GM12865 (cell line): Measurements from ENCODE around the gene RNU2-1.
"Not testable (repeated sequence)": the region's sequence is repeated elsewhere in the genome, so short reads cannot be mapped to it uniquely, and the experiment has no call there.

Experiments used
- DNase-seq: peaks from one replicate; pipeline ENCODE4 v3.0.0; 2010; ENCODE audit warnings: low read depth
- H3K4me3 ChIP-seq: 2 replicates; pipeline ENCODE4 v1.5.1; 2011; ENCODE audit warnings: mild to moderate bottlenecking, low read depth, low read length, control low read depth
- CTCF ChIP-seq: IDR thresholded peaks from 2 replicates; pipeline ENCODE4 v1.5.1; 2011; ENCODE audit warnings: low read length, control low read depth, low read depth, inconsistent platforms; ENCODE audit not compliant: insufficient read depth; ENCODE audit errors: missing control alignments

RNU2-1 gene

GRCh38 chr17:43233877-43234276 lies at the start of gene RNU2-1:
RNU2-1 (minus strand) TSS chr17:43233977.
- H3K4me3 ChIP-seq, DNase-seq: not testable (repeated sequence)

- DNase-seq, H3K4me3 ChIP-seq: not testable (repeated sequence)
Observed at GRCh38 chr17:43272914-43273313, 39.1 kb upstream of the RNU2-1 start.

- DNase-seq, H3K4me3 ChIP-seq: not testable (repeated sequence)
Observed at GRCh38 chr17:43272483-43272882, 38.7 kb upstream of the RNU2-1 start.

GRCh38 chr17:43270552-43271504 lies 37.1 kb upstream of the RNU2-1 start:
- DNase-seq, H3K4me3 ChIP-seq: not testable (repeated sequence)

- not testable (repeated sequence) for H3K4me3 ChIP-seq, DNase-seq
Observed at GRCh38 chr17:43246456-43246855, 12.7 kb upstream of the RNU2-1 start.

GRCh38 chr17:43240596-43241352 lies 7.0 kb upstream of the RNU2-1 start:
- H3K4me3 ChIP-seq, DNase-seq: not testable (repeated sequence)

GRCh38 chr17:43239597-43239996 lies 5.8 kb upstream of the RNU2-1 start:
- DNase-seq, result not testable (repeated sequence)

GRCh38 chr17:43233263-43233662 lies 514 bp downstream of the RNU2-1 start:
- not testable (repeated sequence) for H3K4me3 ChIP-seq

More at GRCh38 chr17:43239597-43239996, 5.8 kb upstream of the RNU2-1 start:
- not testable (repeated sequence) for H3K4me3 ChIP-seq

GRCh38 chr17:43232021-43232699 lies 1.6 kb downstream of the RNU2-1 start:
- not testable (repeated sequence) for DNase-seq, H3K4me3 ChIP-seq

More at GRCh38 chr17:43233263-43233662, 514 bp downstream of the RNU2-1 start:
- DNase-seq, result not testable (repeated sequence)

- not testable (repeated sequence) for H3K4me3 ChIP-seq, DNase-seq
Observed at GRCh38 chr17:43231205-43232020, 2.4 kb downstream of the RNU2-1 start.

GRCh38 chr17:43228020-43228782 lies 5.6 kb downstream of the RNU2-1 start, which contains the start of gene CCDC200:
CCDC200 (minus strand) TSS chr17:43228623; CDS start chr17:43228554, 69 bp downstream.
- not testable (repeated sequence) for H3K4me3 ChIP-seq, DNase-seq

GRCh38 chr17:43226393-43226792 lies 7.4 kb downstream of the RNU2-1 start:
- DNase-seq, result no peak
- no peak for TF ChIP-seq CTCF
- no peak overlapping the region for H3K4me3 ChIP-seq
